Loucy (cell line): ENCODE measurements around the gene MAP3K8.

Experiments used
- CTCF ChIP-seq: fragments of 200-600 bp; sonication (generic); conservative IDR thresholded peaks from 2 replicates; pipeline ENCODE4 v1.5.1; 2014; ENCODE audit warnings: mild to moderate bottlenecking, antibody characterized with exemption, low read length
- EZH2phosphoT487 ChIP-seq: fragments of 200-600 bp; IDR thresholded peaks from 2 replicates; pipeline ENCODE4 v1.6.1; 2018; ENCODE audit warnings: antibody characterized with exemption, mild to moderate bottlenecking, moderate library complexity, borderline replicate concordance

GRCh38 chr10:30472414-30473155, 38.6 kb downstream of the MAP3K8 start:
- TF ChIP-seq CTCF = no peak
- no peak for TF ChIP-seq EZH2phosphoT487
